SU-DHL-6 (cell line): Measurements from ENCODE around the gene THEM4.

Source experiments
- H2AFZ ChIP-seq: fragments of 200-600 bp; sonication (generic); 2 replicates; pipeline ENCODE4 v1.6.1; 2014; ENCODE audit warnings: low read depth, mild to moderate bottlenecking, moderate library complexity, mixed read lengths, antibody characterized with exemption, low read length; ENCODE audit not compliant: severe bottlenecking
- H3F3A ChIP-seq: fragments of 200-600 bp; shearing (Covaris generic); 2 replicates; pipeline ENCODE4 v1.6.0; 2016; ENCODE audit warnings: antibody characterized with exemption, mild to moderate bottlenecking; ENCODE audit not compliant: insufficient read depth
- H3K27ac ChIP-seq: fragments of 200-600 bp; sonication (generic); 2 replicates; pipeline ENCODE4 v1.5.1; 2016; ENCODE audit warnings: low read depth, mild to moderate bottlenecking, low read length, moderate library complexity, mixed read lengths
- H3K27me3 ChIP-seq: fragments of 200-600 bp; sonication (generic), shearing (Covaris generic); 2 replicates; pipeline ENCODE4 v1.6.0; 2014; ENCODE audit warnings: mild to moderate bottlenecking, low read length
- H3K36me3 ChIP-seq: fragments of 200-600 bp; sonication (generic); 2 replicates; pipeline ENCODE4 v1.6.1; 2014; ENCODE audit warnings: mild to moderate bottlenecking, low read length, mixed read lengths
- H3K4me2 ChIP-seq: fragments of 300-600, 200-600 bp; shearing (Covaris generic), sonication (generic); 2 replicates; pipeline ENCODE4 v1.6.0; 2014; ENCODE audit warnings: low read length, low read depth, mild to moderate bottlenecking; ENCODE audit not compliant: poor library complexity, severe bottlenecking
- H3K4me3 ChIP-seq: fragments of 200-600 bp; sonication (generic); 2 replicates; pipeline ENCODE4 v1.5.1; 2014; ENCODE audit warnings: antibody characterized with exemption, low read length, mild to moderate bottlenecking, mixed read lengths; ENCODE audit not compliant: insufficient read depth, poor library complexity, severe bottlenecking
- H3K79me2 ChIP-seq: fragments of 200-600 bp; sonication (generic); 2 replicates; pipeline ENCODE4 v1.6.1; 2014; ENCODE audit warnings: mild to moderate bottlenecking, low read length, moderate library complexity; ENCODE audit not compliant: insufficient read depth
- H3K9ac ChIP-seq: fragments of 200-600 bp; sonication (generic); 2 replicates; pipeline ENCODE4 v1.7.0; 2014; ENCODE audit warnings: mild to moderate bottlenecking, low read length
- H3K9me2 ChIP-seq: fragments of 200-600 bp; sonication (generic); replicated peaks from 2 replicates; pipeline ENCODE4 v1.6.1; 2014; ENCODE audit warnings: low read length; ENCODE audit not compliant: insufficient read depth
- H3K9me3 ChIP-seq: fragments of 200-600 bp; sonication (generic); 2 replicates; pipeline ENCODE4 v1.6.1; 2014; ENCODE audit warnings: low read length, mixed read lengths; ENCODE audit not compliant: insufficient read depth
- H4K20me1 ChIP-seq: fragments of 200-600 bp; sonication (generic); 2 replicates; pipeline ENCODE4 v1.6.1; 2014; ENCODE audit warnings: low read depth, mild to moderate bottlenecking, antibody characterized with exemption, low read length, moderate library complexity, mixed read lengths
- CTCF ChIP-seq: fragments of 200-600 bp; sonication (generic); IDR thresholded peaks from one replicate; pipeline ENCODE4 v1.5.1; 2017; ENCODE audit warnings: antibody characterized with exemption, mild to moderate bottlenecking, low read length, moderate library complexity; ENCODE audit not compliant: insufficient read depth, poor library complexity, severe bottlenecking
- EZH2phosphoT487 ChIP-seq: fragments of 200-600 bp; sonication (generic), shearing (Covaris generic); conservative IDR thresholded peaks from 2 replicates; pipeline ENCODE4 v1.6.1; 2018; ENCODE audit warnings: mild to moderate bottlenecking, antibody characterized with exemption, low read length, moderate library complexity, mixed read lengths

Gene THEM4

GRCh38 chr1:151853411-151853943, 55.8 kb downstream of the THEM4 start, which contains the start of gene THEM5:
Gene THEM5, minus strand, starts transcription at chr1:151853712. Its CDS starts 147 bp downstream, at chr1:151853565.
- Histone ChIP-seq H2AFZ (no peak within 1 kb of the TSS), H3K9ac (no peak within 1 kb of the TSS), H4K20me1 (no peaks in the 10 kb centered on the region), H3K79me2 (no peaks in the 10 kb centered on the region), H3K9me2 (no peaks in the 10 kb centered on the region), H3K27ac (no peak within 1 kb of the TSS), H3K9me3 (no peaks in the 10 kb centered on the region), H3K4me2 (no peak within 1 kb of the TSS), H3K36me3 (no peaks in the 10 kb centered on the region), H3F3A (no peaks in the 10 kb centered on the region), H3K27me3 (no peaks in the 10 kb centered on the region), H3K4me3 (no peak within 1 kb of the TSS)
- no peak for TF ChIP-seq CTCF
- TF ChIP-seq EZH2phosphoT487, result no peak

DNA sequence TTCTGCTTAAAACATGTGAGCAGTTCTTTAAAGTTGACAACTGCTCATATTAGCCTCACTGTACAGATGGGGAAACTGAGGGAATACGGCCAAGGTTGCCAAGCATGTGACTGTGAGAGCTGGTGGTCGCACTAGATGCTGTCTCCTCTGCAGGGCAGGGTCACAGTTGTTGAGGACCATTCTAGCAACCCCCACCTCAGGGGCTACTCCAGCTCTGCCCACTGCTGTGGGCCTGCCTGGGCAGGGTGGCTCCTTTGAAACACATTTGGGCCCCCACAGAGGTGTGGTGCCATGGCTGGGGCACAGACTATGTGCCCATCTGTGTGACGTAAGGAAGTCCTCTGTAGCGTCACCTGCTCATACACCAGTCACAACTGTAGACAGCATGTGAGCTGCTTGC, 56.6 kb downstream of the THEM4 start:
- Histone ChIP-seq H4K20me1 (no peaks in the 10 kb centered on the region), H3K36me3 (no peaks in the 10 kb centered on the region), H3K9me3 (no peaks in the 10 kb centered on the region), H3F3A (no peaks in the 10 kb centered on the region), H3K4me2 (no peak overlapping the region), H3K9ac (no peak overlapping the region), H3K27me3 (no peaks in the 10 kb centered on the region), H3K9me2 (no peaks in the 10 kb centered on the region), H3K4me3 (no peak overlapping the region), H3K79me2 (no peaks in the 10 kb centered on the region), H2AFZ (no peak overlapping the region), H3K27ac (no peak overlapping the region)
- no peak for TF ChIP-seq CTCF
- TF ChIP-seq EZH2phosphoT487, result no peak

DNA sequence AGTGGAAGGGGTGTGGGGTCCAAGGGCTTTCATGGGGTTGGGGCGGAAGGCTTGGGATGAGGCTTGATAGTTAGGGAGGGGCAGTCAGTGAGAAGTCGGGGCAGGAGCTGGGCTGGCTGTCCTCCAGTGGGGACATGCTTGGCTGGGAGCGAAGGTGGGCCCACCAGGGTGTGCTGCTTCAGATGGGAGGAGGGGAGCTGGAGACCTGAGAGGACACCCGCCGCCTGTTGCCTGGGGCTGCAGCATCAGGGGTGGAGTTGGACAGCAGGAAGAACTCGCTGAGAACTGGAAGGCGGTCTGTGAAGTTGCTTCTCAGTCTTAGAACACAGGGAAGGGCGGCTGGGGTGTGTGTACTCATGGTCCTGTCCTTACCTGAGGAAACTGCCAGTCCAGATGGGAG, 57.4 kb downstream of the THEM4 start:
- no peak overlapping the region for H3K9ac ChIP-seq
- H3K27ac ChIP-seq, result no peak overlapping the region
- H3K79me2 ChIP-seq, result no peaks in the 10 kb centered on the region
- no peaks in the 10 kb centered on the region for H3F3A ChIP-seq
- H4K20me1 ChIP-seq, result no peaks in the 10 kb centered on the region
- no peaks in the 10 kb centered on the region for H3K36me3 ChIP-seq
- no peak overlapping the region for H2AFZ ChIP-seq
- H3K9me3 ChIP-seq, result no peaks in the 10 kb centered on the region
- TF ChIP-seq EZH2phosphoT487 (no peak), CTCF (no peak)
- H3K4me3 ChIP-seq, result no peak overlapping the region
- no peak overlapping the region for H3K4me2 ChIP-seq
- no peaks in the 10 kb centered on the region for H3K27me3 ChIP-seq
- H3K9me2 ChIP-seq, result no peaks in the 10 kb centered on the region
